ENCODE data around the gene TNF. TPM values are rescaled to one million over a fixed set of nuclear protein-coding genes. Genes with fewer than 3 reads are reported as not detected.

TNF gene
- total and polyA plus RNA-seq, 2 of the 13 experiments (the other 11 are each of a cell fraction or from before 2014, with no cell fraction given), result not detected

DNA sequence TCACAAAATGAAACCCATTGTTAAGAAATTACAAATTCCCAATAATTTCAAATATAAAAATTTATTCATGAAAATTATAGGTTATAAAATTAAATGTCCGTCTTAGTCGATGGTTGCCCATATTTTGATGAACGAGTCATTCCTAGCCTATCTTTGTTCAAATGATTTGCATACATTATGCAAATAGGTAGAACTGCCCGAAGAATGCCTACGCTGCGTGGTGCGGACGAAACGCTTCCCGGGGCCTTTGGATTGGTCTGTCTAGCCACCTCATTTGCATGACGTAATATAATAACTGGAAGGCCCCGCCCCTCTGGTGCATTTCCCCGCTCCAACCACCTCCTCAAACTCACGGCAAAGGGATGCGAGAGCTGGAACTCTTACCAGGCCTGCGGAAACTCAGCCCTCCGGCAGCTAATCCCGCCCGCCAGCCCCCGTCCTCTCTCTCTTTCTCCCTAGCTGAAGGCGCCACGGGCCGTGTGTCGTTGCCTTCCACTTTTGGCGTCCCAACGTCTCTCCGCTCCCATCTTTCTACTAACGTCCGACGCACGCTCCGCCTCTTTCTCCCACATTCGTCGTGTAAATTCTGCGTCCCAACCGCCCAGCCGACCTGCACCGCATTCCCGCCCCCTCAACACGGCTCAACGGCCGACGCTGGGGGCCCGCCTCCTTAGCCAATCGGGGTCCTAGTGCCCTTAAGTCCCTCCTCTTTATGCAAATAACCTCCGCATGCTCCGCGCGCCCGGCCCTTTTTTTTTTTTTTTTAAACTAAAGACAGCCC lies 44.6 kb downstream of the TNF start (continued):
- TF ChIP-seq, protein P1, sequence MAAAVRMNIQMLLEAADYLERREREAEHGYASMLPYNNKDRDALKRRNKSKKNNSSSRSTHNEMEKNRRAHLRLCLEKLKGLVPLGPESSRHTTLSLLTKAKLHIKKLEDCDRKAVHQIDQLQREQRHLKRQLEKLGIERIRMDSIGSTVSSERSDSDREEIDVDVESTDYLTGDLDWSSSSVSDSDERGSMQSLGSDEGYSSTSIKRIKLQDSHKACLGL (CRISPR knock-in tag; IDR thresholded peaks at IDR 0.05), result no peak
- no peak for TF ChIP-seq ZNF432 (CRISPR knock-in tag; IDR thresholded peaks at IDR 0.05; ENCODE audit: borderline replicate concordance)
- TF ChIP-seq, protein P2, sequence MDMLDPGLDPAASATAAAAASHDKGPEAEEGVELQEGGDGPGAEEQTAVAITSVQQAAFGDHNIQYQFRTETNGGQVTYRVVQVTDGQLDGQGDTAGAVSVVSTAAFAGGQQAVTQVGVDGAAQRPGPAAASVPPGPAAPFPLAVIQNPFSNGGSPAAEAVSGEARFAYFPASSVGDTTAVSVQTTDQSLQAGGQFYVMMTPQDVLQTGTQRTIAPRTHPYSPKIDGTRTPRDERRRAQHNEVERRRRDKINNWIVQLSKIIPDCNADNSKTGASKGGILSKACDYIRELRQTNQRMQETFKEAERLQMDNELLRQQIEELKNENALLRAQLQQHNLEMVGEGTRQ (IDR thresholded peaks at IDR 0.05; ENCODE audit: low read depth, low read length), result no peak
- TF ChIP-seq, protein P2 (CRISPR knock-in tag; IDR thresholded peaks at IDR 0.05; ENCODE audit: borderline replicate concordance), result no peak; the same call in 1 of the 2 replicates
- TF ChIP-seq, protein P3, sequence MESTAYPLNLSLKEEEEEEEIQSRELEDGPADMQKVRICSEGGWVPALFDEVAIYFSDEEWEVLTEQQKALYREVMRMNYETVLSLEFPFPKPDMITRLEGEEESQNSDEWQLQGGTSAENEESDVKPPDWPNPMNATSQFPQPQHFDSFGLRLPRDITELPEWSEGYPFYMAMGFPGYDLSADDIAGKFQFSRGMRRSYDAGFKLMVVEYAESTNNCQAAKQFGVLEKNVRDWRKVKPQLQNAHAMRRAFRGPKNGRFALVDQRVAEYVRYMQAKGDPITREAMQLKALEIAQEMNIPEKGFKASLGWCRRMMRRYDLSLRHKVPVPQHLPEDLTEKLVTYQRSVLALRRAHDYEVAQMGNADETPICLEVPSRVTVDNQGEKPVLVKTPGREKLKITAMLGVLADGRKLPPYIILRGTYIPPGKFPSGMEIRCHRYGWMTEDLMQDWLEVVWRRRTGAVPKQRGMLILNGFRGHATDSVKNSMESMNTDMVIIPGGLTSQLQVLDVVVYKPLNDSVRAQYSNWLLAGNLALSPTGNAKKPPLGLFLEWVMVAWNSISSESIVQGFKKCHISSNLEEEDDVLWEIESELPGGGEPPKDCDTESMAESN (CRISPR knock-in tag; conservative IDR thresholded peaks at IDR 0.05), result no peak; the same call in 1 of the 2 replicates
- peak; percentile 99 for TF ChIP-seq SNAPC2 (CRISPR knock-in tag; IDR thresholded peaks at IDR 0.05)
- TF ChIP-seq ZSCAN25 (CRISPR knock-in tag; IDR thresholded peaks at IDR 0.05), result no peak
- no peak; the same call in 1 of the 2 replicates for TF ChIP-seq ZNF563 (CRISPR knock-in tag; IDR thresholded peaks at IDR 0.05)
- peak; percentile 90 for TF ChIP-seq TBX3 (IDR thresholded peaks at IDR 0.05; ENCODE audit: borderline replicate concordance)
- no peak for TF ChIP-seq ZNF660 (CRISPR knock-in tag; IDR thresholded peaks at IDR 0.05; ENCODE audit: borderline replicate concordance, low read depth)
- TF ChIP-seq, protein P4, sequence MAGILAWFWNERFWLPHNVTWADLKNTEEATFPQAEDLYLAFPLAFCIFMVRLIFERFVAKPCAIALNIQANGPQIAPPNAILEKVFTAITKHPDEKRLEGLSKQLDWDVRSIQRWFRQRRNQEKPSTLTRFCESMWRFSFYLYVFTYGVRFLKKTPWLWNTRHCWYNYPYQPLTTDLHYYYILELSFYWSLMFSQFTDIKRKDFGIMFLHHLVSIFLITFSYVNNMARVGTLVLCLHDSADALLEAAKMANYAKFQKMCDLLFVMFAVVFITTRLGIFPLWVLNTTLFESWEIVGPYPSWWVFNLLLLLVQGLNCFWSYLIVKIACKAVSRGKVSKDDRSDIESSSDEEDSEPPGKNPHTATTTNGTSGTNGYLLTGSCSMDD (CRISPR knock-in tag; IDR thresholded peaks at IDR 0.05), result no peak
- TF ChIP-seq ZNF331 (CRISPR knock-in tag; IDR thresholded peaks at IDR 0.05), result peak; percentile 55; the same call in 1 of the 2 replicates
- TF ChIP-seq ETV6 (CRISPR knock-in tag; conservative IDR thresholded peaks at IDR 0.05), result no peak
- peak; percentile 41; the same call in 1 of the 2 replicates for TF ChIP-seq ZNF790 (CRISPR knock-in tag; IDR thresholded peaks at IDR 0.05; ENCODE audit: borderline replicate concordance)
- peak; percentile 53 for TF ChIP-seq SKI (IDR thresholded peaks at IDR 0.05; ENCODE audit: partially characterized antibody)
- TF ChIP-seq SCMH1 (CRISPR knock-in tag; IDR thresholded peaks at IDR 0.05; ENCODE audit: borderline replicate concordance), result no peak
- peak; percentile 28; the same call in 1 of the 2 replicates for TF ChIP-seq KDM5A (IDR thresholded peaks at IDR 0.05; ENCODE audit: borderline replicate concordance, low read length)
- peak; percentile 91 for TF ChIP-seq NAIF1 (CRISPR knock-in tag; IDR thresholded peaks at IDR 0.05; ENCODE audit: borderline replicate concordance)
- TF ChIP-seq, protein P5, sequence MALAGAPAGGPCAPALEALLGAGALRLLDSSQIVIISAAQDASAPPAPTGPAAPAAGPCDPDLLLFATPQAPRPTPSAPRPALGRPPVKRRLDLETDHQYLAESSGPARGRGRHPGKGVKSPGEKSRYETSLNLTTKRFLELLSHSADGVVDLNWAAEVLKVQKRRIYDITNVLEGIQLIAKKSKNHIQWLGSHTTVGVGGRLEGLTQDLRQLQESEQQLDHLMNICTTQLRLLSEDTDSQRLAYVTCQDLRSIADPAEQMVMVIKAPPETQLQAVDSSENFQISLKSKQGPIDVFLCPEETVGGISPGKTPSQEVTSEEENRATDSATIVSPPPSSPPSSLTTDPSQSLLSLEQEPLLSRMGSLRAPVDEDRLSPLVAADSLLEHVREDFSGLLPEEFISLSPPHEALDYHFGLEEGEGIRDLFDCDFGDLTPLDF (CRISPR knock-in tag; IDR thresholded peaks at IDR 0.05), result peak; percentile 89
- peak; percentile 86; the same call in 1 of the 2 replicates for TF ChIP-seq ZNF766 (CRISPR knock-in tag; IDR thresholded peaks at IDR 0.05; ENCODE audit: borderline replicate concordance)
- TF ChIP-seq, protein P6, sequence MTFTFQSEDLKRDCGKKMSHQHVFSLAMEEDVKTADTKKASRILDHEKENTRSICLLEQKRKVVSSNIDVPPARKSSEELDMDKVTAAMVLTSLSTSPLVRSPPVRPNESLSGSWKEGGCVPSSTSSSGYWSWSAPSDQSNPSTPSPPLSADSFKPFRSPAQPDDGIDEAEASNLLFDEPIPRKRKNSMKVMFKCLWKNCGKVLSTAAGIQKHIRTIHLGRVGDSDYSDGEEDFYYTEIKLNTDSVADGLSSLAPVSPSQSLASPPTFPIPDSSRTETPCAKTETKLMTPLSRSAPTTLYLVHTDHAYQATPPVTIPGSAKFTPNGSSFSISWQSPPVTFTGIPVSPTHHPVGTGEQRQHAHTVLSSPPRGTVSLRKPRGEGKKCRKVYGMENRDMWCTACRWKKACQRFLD (CRISPR knock-in tag; IDR thresholded peaks at IDR 0.05; ENCODE audit: borderline replicate concordance), result peak; percentile 90; the same call in 1 of the 2 replicates
